DND-41 (cell line): ENCODE results near the gene NUP214.

ENCODE experiments used
- EZH2 ChIP-seq: IDR thresholded peaks from 3 replicates; pipeline ENCODE4 v1.6.1; 2012; ENCODE audit warnings: borderline replicate concordance, low read depth, mild to moderate bottlenecking, moderate library complexity, low read length, inconsistent platforms; ENCODE audit not compliant: severe bottlenecking
- TF ChIP-seq, protein P1 (sequence below): IDR thresholded peaks from 2 replicates; pipeline ENCODE4 v1.5.1; 2012; ENCODE audit warnings: borderline replicate concordance, low read length, moderate library complexity, mild to moderate bottlenecking; ENCODE audit not compliant: poor library complexity, severe bottlenecking; ENCODE audit errors: extremely low read depth

GRCh38 chr9:131262327-131263032 lies 137.1 kb downstream of the NUP214 start:
- TF ChIP-seq, protein P1, sequence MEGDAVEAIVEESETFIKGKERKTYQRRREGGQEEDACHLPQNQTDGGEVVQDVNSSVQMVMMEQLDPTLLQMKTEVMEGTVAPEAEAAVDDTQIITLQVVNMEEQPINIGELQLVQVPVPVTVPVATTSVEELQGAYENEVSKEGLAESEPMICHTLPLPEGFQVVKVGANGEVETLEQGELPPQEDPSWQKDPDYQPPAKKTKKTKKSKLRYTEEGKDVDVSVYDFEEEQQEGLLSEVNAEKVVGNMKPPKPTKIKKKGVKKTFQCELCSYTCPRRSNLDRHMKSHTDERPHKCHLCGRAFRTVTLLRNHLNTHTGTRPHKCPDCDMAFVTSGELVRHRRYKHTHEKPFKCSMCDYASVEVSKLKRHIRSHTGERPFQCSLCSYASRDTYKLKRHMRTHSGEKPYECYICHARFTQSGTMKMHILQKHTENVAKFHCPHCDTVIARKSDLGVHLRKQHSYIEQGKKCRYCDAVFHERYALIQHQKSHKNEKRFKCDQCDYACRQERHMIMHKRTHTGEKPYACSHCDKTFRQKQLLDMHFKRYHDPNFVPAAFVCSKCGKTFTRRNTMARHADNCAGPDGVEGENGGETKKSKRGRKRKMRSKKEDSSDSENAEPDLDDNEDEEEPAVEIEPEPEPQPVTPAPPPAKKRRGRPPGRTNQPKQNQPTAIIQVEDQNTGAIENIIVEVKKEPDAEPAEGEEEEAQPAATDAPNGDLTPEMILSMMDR, result no peak
- TF ChIP-seq EZH2, result no peak
